Stimulated activated CD4-positive, alpha-beta T cell treated with anti-CD3 and anti-CD28 coated beads, Interleukin-1b, Interleukin-23, amount 100 ng/mL, for 24 hours (primary cell): ENCODE measurements around the gene CFAP161.
"Not testable (repeated sequence)": the region's sequence is repeated elsewhere in the genome, so short reads cannot be mapped to it uniquely, and the experiment has no call there.

Experiments used
- DNase-seq, 4 experiments: peaks; one replicate each; pipeline ENCODE4 v3.0.0-alpha.2; 2020; ENCODE audit warnings: low read depth in 4 of 4, low spot score in 1 of 4

CFAP161 gene

GRCh38 chr15:81157195-81157938, 23.3 kb downstream of the CFAP161 start:
- DNase-seq: no peak

DNA sequence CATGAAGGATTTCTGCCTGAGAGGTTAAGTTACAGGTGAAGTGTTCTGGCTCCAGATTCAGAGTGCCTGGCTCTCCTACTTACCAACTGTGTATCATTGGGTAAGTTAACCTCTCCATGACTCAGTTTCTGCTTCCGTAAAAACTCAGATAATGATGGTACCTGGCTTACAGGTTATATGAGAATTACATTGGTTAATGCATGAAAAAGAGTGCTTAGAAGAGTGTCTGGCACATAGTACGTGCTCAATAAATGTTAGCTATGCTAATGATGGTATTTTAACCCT, 23.8 kb downstream of the CFAP161 start:
- no peak for DNase-seq

DNA sequence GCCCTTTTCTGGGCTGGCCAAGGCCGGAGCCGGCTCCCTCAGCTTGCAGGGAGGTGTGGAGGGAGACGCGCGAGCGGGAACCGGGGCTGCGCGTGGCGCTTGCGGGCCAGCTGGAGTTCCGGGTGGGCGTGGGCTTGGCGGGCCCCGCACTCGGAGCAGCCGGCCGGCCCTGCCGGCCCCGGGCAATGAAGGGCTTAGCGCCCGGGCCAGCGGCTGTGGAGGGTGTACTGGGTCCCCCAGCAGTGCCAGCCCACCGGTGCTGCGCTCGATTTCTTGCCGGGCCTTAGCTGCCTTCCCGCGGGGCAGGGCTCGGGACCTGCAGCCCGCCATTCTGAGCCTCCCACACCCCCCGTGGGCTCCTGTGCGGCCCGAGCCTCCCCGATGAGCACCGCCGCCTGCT, 24.5 kb downstream of the CFAP161 start:
- DNase-seq: not testable (repeated sequence)

DNA sequence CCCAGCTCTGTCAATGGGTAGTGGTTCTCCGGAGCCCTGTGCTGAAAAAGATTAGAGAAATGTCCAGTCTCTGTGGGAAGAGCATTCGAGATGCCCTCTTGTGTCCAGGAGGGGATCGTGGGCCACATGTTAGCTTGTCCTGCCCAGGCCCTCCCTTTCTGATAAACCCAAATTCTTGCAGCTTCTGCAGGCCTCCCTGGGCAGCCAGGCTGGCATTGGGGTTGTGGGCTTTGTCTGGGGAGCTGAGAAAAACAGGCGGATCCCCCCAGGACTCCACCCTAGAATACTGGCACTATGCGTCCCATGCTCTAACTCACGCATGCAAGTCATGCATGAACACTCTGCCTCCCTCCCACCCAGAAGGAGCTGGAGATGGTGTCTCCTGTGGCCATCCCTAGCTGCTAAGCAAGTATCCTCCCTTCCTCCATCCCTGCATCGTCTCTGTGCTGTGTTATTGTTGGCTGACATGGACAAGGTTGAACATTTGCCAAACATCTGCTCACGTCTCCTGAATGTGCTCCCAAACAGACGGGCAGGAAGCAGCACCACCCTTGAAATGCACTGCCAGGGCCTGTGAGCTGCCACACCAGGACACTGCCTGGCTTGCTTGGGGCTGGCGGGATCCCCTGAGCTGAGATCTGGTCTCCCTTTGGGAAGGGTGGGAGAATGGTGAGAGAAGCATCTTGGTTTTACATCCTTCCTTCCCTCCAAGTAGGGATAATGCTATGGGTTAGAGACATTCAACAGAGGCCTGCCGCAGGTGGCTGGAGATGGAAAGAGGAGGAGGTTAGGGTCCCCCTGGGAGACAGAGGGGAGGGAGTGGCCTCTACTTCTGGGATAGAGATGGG, 26.5 kb downstream of the CFAP161 start:
- no peak for DNase-seq

GRCh38 chr15:81161160-81161673, 27.1 kb downstream of the CFAP161 start:
- no peak for DNase-seq

GRCh38 chr15:81161851-81162250, 27.8 kb downstream of the CFAP161 start:
- DNase-seq: no peak

GRCh38 chr15:81163961-81164800, 30.1 kb downstream of the CFAP161 start:
- no peak for DNase-seq

GRCh38 chr15:81165535-81165934, 31.5 kb downstream of the CFAP161 start:
- DNase-seq: no peak

GRCh38 chr15:81166636-81167305, 32.7 kb downstream of the CFAP161 start:
- DNase-seq: no peak

DNA sequence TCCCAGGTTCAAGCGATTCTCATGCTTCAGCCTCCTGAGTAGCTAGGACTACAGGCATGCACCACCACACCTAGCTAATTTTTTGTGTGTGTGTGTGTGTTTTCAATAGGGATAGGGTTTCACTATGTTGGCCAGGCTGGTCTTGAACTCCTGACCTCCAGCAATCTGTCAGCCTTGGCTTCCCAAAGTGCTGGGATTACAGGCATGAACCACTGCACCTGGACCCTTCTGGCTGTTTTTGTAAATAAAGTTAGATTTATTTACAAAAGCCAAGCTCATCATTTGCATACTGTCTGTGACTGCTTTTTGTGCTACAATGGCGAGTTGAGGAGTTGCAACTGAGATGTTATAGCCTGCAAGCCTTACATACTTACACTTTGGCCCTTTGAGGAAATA, 34.1 kb downstream of the CFAP161 start:
- DNase-seq: no peak

- DNase-seq: no peak
These were observed 34.6 kb downstream of the CFAP161 start for GRCh38 chr15:81168644-81169043.

- DNase-seq: no peak
These were observed 36.4 kb downstream of the CFAP161 start for GRCh38 chr15:81170511-81170910.

DNA sequence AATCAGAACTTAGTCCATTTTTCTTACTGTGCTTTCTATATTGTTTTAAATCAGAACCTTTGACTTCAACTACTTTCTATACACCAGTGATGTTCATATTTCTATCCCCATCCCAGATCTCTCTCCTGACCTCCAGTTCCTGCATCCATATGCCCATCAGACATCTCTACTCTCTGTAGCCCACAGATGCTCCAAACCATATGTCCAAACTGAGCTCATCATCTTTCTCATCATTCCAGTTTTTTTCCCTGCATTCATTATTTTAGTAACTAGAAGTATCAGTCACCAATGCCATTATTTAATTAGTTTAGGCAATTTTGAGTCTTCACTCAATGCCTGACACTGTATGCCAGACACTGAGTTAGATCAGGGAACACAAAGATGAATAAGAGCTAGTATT, 37.2 kb downstream of the CFAP161 start:
- no peak for DNase-seq

GRCh38 chr15:81174125-81174791, 40.2 kb downstream of the CFAP161 start:
- DNase-seq: no peak

DNA sequence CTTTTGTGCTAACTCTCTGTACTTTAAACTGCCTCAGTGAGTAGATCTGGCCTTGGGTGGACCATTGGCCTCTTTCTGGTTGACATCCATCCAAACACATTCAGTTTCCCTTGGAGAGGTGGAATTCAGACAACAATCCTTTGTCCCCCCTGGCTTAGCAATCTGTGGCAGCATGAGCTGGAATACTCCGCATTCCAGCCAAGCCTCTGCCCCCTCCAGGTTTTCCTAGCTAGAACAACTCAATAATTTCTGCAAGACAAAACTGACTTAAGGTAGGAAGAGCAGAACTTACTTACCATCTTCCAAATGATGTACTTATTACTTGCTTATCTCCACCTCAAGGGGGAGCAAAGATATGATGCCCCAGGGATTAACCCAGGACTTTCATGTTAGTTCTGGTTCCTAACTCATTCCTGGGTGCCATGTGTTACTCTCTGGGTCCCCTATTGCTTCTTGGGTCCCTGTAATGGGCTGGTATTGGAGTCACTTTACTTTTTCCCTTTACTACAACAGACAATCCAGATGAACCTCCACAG, 40.8 kb downstream of the CFAP161 start:
- no peak for DNase-seq

GRCh38 chr15:81175496-81175895, 41.4 kb downstream of the CFAP161 start:
- DNase-seq: no peak

- no peak for DNase-seq
These were observed 42.3 kb downstream of the CFAP161 start for GRCh38 chr15:81176291-81176893.

DNA sequence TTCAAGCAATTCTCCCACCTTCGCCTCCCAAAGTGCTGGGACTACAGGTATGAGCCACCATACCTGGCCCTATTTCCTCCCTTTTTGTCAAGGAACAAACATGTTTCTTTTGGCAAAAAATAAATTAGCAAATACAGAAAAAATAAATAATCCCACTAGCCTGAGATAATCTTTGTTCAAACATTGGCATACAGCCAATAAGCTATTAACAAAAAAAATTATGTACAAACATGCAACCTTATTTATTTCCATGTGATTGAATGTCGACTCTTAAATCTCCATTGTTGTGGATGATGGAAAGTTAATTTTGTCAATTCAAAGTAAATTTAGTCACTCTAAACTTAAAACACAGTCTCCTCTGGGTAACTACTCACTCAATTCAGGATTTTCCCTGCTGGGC, 44.3 kb downstream of the CFAP161 start:
- no peak for DNase-seq

GRCh38 chr15:81181220-81181619, 47.1 kb downstream of the CFAP161 start:
- no peak for DNase-seq
